GM10266 (cell line): Measurements from ENCODE around the gene GABBR2.

ENCODE experiments used
- DNase-seq: peaks from one replicate; pipeline ENCODE4 v3.0.0; 2012; ENCODE audit errors: extremely low spot score
- CTCF ChIP-seq: IDR thresholded peaks from 2 replicates; pipeline ENCODE4 v1.5.1; 2012; ENCODE audit warnings: mild to moderate bottlenecking, low read depth; ENCODE audit not compliant: control insufficient read depth, insufficient read depth; ENCODE audit errors: missing control alignments

GABBR2 gene

DNA sequence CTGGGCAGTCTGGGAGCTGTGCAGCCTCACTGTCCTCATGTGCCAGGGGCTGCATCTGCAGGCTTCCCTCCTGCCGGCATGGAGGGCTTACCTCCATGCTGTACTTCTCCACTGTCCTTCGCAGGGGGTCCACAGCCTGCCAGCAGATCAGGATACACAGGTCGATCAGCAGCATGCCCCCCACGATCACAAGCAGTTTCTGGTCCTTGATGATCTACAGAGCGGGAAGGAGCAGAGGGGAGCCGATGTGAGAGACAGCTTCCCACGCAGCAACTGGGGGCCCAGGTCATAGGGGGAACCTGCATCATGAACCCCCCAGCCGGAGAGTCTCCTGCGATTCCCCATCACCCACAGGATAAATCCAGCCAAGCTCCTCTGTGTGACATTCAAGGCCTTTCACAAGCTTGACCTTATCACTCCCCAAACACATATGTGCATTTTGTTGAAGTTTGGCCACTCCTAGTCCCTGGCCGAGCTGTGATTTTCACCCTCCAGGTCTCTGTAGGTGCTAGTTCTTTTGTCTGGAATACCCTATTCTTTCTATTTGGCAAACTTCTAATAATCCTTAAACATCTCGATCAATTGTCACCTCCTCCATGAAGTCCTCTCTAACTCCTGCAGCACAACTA, 346.0 kb downstream of the GABBR2 start:
- TF ChIP-seq CTCF: no peak
- no peak for DNase-seq

DNA sequence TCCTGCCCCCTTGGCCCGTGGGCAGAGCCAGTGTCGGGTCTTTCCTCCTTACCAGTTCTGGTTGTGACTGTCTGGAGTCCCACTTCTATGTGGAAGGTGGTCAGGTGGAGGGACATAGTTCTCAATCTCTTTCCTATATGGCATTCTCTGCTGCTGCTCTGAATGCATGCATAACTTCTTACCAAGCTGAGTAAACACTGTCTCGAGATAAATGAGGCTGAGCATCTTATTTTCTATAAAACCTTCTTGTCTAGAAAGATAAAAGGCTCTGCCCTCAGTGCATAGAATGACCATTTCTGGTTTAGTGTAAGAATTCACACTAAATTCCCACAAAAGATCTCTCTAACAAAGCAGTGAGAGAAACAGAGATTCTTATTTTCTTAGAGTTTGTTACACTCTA, 347.1 kb downstream of the GABBR2 start:
- DNase-seq: no peak
- TF ChIP-seq CTCF: no peak

DNA sequence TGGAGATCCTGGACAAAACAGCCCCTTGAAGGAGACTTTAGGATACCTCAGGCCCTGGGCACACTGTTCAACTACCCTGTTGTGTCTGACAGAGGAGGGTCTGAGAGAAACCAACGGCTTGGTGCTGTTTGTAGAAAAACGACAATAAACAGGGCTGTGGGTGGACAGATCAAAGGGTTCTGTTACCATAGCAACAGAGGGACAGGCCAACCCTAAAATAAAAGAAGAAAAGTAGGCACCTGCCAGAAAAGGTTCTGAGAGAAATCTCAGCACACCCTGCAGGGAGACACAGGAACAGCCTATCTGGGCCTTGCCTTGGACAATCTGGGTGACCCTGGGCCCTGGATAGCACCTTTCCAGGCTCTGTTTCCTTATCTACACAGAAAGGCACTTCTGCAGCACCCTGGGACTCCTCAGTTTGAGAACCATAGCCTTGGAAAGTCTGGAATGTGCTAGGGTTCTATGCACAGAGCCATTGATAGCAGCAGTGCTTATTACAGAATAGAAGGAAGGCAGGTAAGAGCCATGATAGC, 348.5 kb downstream of the GABBR2 start:
- no peak for DNase-seq
- TF ChIP-seq CTCF: no peak

- TF ChIP-seq CTCF: no peak
- no peak for DNase-seq
Observed at GRCh38 chr9:98359569-98359968, 349.2 kb downstream of the GABBR2 start.

DNA sequence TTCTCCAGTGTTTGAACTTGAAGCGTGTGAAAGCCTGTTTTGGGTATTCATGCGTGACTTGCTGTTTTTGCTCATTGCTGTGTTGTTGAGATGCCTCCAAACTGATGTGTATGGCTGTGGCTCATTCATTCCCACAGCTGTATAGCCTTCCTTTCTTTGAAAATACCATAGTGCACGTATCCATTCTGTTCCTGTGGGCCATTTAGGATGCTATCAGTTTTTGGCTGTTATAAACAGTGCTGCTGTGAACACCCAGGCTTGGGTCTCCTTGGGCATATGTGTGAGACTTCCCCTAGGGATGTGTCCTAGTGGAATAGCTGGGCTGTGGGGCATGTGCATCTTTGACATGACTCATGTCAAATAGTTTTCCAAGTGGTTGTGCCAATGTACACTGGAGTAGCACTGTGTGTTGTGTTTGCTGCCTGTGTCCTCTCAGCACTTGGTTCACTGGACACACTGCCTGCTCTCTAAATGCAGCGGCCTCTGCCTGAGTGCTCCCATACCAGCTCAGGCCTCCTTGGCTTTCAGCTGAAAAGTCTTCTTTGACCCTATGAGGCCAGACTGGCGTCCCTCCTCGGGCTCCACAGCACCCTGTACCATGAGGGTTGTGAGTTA, 350.7 kb downstream of the GABBR2 start:
- no peak for TF ChIP-seq CTCF
- no peak for DNase-seq

DNA sequence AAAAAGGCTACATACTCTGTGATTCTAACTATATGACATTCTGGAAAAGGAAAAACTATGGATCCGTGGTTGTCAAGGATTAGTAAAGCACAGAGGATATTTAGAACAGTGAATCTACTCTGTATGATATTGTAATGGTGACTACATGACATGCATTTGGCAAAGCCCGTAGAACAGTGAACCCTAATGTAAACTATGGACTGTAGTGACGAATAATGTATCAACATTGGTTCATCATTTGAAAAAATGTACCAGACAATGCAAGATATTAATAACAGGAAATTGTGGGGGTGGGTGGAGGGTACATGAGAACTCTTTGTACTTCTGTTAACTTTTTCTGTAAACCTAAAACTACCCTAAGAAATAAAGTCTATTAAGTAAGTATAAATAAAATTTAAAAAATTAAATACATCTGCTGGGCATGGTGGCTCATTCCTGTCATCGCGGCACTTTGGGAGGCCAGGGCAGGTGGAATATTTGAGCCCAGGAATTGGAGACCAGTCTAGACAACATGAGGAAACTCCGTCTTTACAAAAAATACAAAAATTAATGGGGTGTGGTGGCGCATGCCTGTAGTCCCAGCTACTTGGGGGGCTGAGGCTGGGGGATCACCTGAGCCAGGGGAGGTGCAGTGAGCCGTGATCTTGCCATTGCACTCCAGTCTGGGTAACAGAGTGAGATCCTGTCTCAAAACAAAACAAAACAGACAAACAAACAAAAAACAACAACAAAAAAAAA, 351.6 kb downstream of the GABBR2 start:
- TF ChIP-seq CTCF: no peak
- DNase-seq: no peak

- no peak for DNase-seq
- TF ChIP-seq CTCF: no peak
Observed at GRCh38 chr9:98356326-98356725, 352.4 kb downstream of the GABBR2 start.
